Middle frontal gyrus (tissue), 1 donor: Measurements from ENCODE around the gene SCML1.
"Not testable (repeated sequence)": the region's sequence is repeated elsewhere in the genome, so short reads cannot be mapped to it uniquely, and the experiment has no call there.

ENCODE experiments used
- DNase-seq: peaks from one replicate; pipeline ENCODE4 v3.0.0-alpha.2; 2015; ENCODE audit warnings: low spot score; ENCODE audit errors: extremely low spot score

The SCML1 gene

DNA sequence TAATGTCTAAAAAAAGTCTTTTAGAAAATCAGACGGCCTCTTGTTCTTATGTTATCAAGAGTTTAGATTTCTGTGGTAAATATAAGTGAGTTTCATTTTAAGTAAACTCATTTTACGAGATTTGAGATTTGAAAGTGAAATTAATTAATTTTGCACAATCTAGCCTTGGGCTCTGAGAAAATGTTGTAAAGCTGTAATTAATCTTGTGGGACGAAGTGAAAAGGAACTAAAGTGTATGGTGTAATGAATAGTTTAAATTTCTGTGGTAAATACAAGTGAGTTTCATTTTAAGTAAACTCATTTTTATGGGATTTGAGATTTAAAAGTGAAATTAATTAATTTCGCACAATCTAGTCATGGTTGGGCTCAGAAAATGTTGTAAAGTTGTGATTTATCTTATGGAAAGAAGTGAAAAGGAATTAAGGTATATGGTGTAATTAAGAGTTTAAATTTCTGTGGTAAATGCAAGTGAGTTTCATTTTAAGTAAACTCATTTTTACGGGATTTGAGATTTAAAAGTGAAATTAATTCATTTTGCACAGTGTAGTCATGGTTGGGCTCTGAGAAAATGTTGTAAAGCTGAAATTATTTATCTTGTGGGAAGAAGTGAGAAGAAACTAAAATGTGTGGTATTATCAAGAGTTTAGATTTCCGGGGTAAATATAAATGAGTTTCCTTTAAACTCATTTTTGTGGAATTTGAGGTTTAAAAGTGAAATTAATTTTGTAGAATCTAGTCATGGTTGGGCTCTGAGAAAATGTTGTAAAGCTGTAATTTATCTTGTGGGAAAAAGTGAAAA, 1.6 kb downstream of the SCML1 start:
- no peak for DNase-seq

DNA sequence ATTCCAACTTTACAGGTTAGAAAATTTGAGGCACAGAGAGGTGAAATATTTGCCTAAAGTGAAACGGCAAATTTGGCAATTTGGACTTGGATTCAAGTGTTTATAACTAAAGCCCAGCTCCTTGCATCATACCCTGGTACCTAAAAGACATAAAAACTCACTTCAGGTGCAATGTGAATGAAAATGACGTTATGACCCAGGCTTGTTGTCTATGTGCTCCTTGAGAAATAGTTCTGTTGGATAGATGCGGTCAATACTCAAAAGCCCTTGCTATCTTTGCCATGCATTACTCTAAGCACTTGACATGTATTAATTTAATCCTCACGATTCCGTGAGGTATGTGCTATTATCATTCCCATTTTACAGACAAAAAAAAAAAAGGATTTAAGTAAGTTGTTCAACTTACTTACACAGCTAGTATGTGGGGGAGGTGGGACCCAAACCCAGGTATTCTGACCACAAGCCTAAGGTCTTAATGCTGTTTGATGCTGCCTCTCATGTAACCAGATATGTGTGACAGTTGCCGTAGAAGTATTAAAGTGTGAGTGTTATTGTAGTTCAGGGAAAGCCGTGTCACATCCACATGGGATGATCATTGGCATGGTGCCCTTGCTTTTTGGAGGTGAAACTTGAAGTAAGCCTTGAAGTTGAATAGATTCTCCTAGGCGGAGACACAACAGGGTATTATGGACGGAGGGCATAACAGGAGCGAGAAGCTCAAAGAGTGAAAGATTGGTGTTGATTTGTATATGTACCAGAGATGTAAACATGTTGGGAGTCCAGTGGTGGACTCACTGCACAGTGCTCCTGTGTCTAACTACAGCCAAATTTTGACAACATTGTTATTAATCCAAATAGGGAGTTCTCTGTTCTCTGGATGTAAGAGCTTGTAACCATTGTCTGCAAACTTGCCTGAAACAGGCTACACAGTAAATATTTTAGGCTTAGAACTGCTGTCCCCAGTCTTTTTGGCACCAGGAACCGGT, 3.1 kb downstream of the SCML1 start:
- DNase-seq = no peak

DNA sequence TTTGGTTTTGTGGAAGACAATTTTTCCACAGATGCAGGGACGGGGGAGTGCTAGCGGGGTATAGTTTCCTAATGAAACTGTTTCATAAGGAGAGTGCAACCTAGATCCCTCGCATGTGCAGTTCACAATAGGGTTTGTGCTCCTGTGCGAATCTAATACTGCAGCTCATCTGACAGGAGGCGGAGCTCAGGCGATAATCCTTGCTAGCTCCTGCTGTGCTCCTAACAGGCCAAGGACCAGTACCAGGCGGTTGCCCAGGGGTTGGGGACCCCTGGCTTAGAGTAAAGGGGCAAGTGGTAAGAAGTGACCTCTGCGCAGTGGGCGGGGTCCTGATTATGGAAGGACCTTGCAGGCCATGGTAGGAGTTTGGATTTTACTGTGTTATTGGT, 3.8 kb downstream of the SCML1 start:
- no peak for DNase-seq

DNA sequence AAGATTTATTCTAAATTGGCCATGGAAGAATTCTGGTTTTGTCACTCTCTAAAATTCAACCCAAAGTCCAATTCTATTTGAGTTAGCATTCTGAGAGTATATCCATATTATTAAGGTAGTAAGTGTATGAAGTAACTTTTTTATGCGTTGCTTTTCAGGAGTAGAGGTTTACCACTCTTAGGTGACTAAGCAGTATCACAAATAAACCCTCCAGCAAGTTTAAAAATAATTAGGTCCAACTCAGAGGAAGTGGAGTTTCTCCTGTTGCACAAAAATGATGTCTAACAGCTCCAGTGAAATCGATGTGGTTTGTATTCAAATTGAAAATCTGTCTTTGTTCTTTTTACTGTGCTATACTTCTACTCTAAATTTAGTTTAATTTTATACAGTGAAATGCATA, 6.6 kb downstream of the SCML1 start:
- no peak for DNase-seq

DNA sequence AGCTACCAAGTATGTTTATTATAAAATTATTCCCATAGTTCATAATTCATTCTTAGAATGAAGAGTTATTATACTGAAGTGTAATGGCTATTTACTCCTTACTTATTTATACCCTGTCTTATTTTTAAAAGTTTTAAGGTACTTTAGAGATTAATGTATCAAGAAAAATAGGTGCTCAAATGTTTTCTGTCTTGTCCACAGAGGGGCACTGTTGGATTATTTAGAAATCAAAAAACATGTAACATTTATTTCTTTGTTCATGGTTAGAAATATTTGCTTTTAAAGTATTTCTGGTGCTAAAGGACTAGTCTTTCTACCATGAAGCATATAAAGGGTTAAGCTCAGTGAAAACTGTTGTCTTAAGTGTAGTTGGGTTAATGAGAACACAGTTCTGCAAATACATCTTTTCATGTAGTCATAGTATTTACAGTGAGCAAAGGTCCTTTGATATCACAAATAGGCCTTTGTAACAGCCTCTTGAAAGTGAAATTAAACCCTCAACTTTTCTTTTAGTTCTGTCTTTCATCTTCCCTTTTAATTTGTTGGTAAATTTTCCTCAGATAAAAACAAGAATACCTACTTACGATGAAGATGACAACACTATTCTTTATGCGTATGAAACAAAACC, 7.7 kb downstream of the SCML1 start:
- no peak for DNase-seq

DNA sequence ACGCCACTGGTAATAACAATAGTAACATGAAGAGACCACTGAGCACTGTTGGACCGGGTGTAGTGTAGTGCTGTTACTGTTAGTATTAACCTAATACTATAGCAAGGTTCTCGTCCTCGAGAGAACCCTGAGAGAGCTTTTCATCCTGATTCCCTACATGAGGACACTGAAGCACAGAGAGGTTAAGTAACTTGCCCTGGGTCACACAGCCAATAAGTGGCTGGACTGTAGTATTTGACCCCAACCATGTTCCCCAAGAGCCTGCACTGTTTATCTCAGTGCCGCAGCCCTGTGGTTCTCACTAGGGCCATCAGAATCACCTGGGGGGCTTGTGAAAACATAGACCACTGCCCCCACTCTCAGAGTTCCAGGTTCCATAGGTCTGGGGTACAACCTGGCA, 10.4 kb downstream of the SCML1 start:
- no peak for DNase-seq

DNA sequence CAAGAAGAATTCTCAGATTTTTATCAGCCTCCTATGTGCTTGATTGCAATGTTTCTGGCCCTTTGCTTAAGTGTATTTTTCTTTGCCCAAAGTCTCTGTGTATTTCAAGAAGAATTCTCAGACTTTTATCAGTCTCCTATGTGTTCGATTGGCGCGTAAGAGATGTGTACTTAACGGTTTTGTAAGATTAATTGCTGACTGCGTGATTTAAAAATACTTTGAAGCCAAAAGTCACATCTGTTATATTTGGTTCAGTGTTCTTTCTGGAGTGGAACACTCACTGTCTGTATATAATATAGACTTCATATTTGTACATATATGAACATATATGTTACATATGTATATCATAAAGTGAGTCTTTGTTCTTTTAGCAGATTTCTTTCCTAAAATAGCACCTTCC, 11.4 kb downstream of the SCML1 start:
- DNase-seq = no peak

DNA sequence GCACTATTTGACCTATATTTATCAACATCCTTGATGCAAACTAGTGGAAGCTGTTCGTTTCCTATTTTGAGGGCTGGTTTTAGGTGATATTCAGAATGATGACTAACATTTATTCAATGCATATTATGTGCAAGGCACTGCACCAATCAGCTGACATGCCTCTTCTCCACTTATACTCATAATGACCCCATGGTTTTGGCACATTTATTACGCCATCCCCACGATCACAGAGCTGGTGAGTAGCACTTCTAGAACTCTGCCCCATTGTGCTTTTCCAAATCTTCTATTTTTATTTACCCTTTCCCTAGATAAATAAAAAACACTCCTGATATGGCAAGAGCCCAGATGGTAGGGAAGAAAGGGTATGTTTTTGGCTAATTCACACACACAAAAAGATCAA, 13.1 kb downstream of the SCML1 start:
- DNase-seq = no peak

DNA sequence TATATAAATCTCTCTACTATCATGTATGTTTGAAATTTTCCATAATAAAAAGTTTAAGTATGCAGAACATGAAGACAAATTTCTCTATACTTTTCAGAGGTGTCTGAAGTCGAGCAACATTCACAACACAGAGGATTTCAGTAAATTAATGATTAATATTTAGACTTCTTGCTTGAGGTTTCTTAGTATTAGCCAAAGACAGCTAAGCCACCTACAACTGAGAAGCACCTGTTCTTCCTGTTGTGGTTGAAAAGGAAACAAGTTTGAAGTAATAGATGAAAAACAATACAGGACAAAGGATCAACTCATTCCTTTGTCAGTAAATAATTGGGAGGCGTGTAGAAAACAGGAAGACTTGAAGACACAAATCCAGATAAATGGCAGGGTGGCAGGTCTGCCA, 21.1 kb downstream of the SCML1 start:
- no peak for DNase-seq

DNA sequence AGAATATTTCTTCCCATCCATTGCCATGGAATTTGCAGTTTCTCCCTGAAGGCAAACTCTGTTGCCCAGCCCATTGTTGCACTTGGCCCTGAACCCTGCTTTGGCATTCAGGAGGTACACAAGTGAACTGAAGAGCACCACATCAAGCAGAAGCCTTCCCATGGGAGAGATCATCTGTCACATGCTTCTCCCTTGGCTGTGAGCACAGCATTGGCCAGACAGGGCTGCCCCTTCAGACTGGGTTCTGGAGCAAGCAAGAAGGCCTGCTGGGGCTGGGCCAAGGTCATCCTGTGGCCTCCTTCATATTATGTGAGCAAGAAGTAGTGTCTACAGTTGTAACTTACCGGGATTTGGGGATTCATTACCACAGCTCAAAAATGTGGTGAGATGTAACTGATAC, 22.7 kb downstream of the SCML1 start:
- DNase-seq = no peak

DNA sequence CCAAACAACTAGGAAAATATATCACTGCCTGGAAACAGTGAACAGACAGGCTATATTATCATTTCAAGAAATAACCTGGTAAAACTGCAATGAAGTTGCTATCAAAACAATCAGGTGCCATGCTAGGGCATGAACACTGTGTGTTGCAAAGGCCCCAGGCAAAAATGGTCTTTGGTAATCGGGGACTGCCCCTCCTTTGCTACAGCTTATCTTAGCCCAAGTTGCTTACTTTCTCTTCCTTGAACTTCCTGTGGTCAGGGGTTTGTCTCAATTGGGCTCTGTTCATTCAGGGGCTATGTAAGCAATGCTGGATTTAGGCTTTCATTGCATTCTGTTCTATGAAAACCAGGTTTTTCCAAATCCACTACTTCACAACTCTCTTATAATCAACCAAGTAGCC, 30.4 kb downstream of the SCML1 start:
- DNase-seq = no peak

DNA sequence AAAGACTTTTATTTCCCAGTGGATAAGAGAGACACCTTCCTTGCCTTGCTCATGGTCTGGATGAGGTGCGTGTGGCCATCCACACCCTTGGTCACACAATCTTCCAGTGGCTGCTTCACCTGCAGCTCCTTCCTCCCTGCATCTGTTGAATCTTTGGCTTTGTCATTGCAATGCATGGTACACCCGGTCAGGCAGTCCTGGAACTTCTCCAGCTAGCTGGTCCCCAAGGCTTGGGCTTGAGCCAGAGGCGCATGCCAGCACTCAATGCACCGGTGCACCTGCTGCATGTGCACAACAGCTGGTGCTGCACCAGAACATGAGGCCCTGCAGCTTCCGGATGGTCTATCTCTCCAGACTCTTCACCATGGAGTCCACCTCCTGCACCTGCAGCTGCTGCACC, 31.7 kb downstream of the SCML1 start:
- DNase-seq = no peak

DNA sequence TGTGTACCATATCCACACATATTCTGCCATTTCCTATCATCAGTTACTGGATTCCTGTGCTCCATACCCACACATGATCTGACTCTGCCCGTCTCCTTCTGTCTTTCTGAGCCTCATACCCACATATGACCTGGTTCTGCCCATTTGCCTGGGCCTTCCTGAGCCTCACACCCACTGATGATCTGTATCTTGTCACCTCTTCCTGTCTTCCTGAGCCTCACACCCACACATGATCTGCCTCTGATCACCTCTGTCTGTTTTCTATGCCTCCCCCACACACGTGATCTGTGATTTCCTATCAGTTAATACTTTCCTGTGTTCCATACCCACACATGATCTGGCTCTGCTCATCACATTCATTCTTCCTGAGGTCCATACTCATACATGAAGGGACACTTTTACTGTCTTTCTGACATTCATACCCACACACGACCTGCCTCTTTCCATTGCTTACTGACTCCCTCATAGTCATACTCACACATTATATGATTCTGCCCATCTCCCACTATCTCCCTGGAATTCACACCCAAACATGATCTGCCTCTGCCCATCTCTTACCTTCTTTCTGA, 32.5 kb downstream of the SCML1 start:
- DNase-seq = no peak

DNA sequence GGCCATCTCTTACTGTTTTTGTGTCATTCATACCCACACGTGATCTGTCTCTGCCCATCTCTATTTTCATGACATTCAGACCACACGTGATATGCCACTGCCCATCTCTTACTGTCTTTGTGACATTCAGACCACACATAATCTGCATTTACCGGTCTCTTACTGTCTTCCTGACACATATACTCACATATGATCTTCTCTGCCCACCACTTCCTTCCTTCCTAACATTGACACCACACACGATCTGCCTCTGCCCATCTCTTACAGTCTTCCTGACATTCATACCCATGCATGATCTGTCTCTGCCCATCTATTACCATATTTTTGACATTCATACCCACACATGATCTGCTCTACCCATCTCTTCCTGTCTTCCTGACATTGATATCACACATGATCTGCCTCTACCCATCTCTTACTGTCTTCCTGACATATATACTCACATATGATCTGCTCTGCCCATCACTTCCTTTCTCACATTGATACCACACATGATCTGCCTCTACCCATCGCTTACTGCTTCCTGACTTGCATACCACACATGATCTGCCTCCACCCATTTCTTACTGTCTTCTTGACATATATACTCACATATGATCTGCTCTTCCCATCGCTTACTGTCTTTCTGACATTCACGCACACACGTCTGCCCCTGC, 36.1 kb downstream of the SCML1 start:
- no peak for DNase-seq

DNA sequence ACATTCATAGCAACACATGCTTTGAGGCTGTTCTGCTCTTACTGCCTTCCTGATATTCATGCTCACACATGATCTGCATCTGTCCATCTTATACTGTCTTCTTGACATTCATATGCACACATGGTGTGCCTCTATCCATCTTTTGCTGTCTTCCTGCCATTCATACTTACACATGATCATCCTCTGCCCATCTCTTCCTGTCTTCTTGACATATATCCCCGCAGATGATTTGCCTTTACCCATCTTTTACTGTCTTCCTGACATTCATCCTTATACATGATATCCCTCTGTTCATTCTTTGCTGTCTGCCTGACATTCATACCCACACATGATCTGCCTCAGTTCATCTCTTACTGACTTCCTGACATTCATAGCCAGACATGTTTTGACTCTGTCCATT, 36.8 kb downstream of the SCML1 start:
- DNase-seq = no peak

DNA sequence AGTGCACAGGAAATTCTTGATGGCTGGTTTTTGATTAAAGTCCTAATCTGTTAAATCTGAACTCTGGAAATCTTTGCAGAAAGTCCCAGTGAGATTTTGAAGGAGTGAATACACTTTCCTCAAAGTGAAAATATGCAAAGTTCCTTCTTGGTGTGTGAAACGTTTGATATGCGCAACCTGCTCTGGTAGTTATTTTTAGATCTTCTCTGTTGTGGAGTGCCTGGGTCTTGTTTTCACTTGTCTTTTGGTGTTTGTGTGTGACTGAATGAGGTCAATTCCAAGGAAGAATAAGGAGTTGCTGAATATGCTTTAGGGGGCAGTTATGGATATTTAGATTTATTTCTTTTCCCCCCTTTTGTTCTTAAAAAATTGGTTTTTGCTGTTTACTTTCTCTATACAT, 41.7 kb downstream of the SCML1 start:
- DNase-seq = no peak

DNA sequence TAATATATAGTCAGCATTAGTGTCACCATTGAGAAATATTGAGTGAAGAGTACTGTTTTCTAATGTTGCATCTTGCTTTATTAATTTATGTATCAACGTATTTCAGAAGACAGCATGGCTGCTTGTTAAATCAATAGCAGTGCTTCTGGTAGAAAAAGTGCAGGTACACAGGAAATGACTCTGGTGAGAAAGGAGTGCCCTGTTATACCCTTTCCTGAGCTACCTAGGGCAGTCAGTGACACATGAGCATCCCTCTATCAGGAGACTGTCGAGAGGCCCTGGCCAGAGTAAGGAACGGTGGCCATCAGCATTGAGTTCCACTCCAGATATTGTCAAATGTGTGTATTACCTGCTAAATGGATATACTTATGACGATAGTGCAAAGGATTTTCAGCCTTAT, 42.1 kb downstream of the SCML1 start:
- no peak for DNase-seq

DNA sequence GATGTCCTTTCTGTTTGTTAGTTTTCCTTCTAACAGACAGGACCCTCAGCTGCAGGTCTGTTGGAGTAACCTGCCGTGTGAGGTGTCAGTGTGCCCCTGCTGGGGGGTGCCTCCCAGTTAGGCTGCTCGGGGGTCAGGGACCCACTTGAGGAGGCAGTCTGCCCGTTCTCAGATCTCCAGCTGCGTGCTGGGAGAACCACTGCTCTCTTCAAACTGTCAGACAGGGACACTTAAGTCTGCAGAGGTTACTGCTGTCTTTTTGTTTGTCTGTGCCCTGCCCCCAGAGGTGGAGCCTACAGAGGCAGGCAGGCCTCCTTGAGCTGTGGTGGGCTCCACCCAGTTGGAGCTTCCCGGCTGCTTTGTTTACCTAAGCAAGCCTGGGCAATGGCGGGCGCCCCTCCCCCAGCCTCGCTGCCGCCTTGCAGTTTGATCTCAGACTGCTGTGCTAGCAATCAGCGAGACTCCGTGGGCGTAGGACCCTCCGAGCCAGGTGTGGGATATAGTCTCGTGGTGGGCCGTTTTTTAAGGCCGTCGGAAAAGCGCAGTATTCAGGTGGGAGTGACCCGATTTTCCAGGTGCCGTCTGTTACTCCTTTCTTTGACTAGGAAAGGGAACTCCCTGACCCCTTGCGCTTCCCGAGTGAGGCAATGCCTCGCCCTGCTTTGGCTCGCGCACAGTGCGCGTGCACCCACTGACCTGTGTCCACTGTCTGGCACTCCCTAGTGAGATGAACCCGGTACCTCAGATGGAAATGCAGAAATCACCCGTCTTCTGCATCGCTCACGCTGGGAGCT, 49.5 kb downstream of the SCML1 start:
- DNase-seq = not testable (repeated sequence)

DNA sequence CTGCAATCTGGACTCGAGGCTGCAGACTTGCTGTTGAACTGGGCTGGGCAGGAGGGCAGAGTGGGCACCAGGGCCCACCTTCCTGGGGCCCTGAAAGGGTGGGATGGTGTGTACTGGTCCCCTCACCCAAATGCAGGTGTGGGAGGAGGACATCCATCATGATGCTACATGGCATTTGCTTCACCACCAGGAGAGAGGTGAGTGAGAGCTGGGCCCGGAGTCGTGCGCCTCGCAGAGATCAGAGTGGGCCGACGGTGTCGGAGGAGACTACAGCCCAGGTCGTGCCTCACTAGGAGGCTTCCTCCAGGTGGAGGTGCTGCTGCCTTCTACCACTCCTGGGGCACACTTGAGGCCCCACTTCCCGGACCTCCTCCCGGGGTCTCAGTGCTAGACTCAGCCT, 50.3 kb downstream of the SCML1 start:
- DNase-seq = no peak

DNA sequence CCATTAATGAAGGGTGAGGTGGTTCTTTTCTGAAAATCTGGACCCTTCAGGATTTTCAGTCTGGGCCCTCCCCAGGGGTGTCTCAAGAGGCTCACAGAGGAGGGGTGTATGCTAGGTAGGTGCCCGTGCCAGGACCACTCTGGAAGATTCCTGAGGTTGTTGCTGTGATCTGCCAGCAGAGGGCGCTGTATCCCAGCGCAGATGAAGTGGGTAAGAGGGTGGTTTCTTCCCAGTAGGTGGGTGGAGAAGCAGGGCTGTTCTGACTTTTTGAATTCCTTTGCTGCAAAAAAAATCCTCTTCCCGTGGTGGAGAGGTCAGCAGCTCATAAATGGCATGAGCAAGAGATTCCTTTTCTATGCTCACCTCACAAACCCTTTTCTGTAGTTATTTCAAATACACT, 51.1 kb downstream of the SCML1 start:
- DNase-seq = no peak
